ENCODE measurements around the gene MCTP1. TPM values are rescaled to one million over a fixed set of nuclear protein-coding genes. Genes with fewer than 3 reads are reported as not detected.
A peak's percentile ranks its signal among the peaks of the same experiment; 100 is the strongest.

Gene MCTP1
- total RNA-seq, 4 donors from 2014 or later = 3.5 to 19.8 (median 5.8) TPM

DNA sequence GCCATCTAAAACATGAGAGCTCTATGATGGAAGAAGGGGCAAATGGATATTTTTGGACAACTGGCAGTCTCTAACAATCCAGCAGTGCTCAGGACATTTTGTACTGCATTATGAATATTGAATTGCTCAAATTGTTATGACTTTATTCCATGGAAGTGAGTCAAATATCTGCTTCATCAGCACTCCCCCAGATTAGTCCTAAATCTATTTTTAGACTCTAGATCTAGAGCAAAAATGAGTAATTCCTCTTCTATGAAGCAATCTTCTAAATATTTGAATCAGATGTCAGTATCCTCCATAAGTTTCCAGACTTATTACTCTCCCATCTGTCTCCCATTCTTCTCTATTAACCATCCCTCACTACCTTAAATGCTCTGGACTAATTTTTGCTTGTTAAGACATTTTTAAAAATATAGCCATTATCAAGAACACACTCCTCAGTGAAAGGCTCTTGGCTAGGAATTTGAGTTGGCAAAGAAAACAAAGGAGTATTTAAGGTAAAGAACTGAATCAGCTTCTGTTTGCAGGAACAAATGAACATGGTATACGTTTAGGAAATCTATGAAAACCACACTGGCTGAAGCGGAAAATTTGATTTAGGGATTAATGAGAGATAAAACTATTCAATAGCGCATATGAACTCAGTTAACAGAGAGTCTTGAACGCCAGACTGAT, 300.9 kb downstream of the MCTP1 start:
- Histone ChIP-seq H3K4me3 (no peak overlapping the region), H3K4me1 (no peaks in the 10 kb centered on the region), H3K9me3 (no peaks in the 10 kb centered on the region), H3K27ac (no peak overlapping the region), H3K36me3 (no peaks in the 10 kb centered on the region), H3K27me3 (no peaks in the 10 kb centered on the region)
- DNase-seq = no peak
- WGBS, 2 donors = 48% methylated on average over 4 of the region's 4 CpGs
- intact Hi-C loops (cut with DNase I) = no loop called here
- TF ChIP-seq POLR2A (IDR thresholded peaks at IDR 0.05) = no peak
- TF ChIP-seq, protein P1, sequence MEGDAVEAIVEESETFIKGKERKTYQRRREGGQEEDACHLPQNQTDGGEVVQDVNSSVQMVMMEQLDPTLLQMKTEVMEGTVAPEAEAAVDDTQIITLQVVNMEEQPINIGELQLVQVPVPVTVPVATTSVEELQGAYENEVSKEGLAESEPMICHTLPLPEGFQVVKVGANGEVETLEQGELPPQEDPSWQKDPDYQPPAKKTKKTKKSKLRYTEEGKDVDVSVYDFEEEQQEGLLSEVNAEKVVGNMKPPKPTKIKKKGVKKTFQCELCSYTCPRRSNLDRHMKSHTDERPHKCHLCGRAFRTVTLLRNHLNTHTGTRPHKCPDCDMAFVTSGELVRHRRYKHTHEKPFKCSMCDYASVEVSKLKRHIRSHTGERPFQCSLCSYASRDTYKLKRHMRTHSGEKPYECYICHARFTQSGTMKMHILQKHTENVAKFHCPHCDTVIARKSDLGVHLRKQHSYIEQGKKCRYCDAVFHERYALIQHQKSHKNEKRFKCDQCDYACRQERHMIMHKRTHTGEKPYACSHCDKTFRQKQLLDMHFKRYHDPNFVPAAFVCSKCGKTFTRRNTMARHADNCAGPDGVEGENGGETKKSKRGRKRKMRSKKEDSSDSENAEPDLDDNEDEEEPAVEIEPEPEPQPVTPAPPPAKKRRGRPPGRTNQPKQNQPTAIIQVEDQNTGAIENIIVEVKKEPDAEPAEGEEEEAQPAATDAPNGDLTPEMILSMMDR (IDR thresholded peaks at IDR 0.05) = no peak

DNA sequence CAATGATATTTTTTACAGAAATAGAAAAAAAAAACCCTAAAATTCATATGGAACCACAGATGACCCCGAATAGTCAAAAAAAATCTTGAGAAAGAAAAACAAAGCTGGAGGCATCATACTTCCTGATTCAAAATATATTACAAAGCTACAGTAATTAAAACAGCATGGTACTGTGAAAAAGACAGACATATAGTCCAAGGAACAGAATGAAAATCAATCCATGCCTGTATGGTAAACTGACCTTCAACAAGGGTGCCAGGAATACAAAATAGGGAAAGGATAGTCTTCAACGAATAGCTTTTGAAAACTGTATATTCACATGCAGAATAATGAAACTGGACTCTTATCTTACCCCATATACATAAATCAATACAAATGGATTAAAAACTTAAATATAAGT, 307.5 kb downstream of the MCTP1 start:
- 24 to 27% methylated on average over 2 of the region's 2 CpGs for WGBS, 2 donors
- no peak overlapping the region for H3K27ac ChIP-seq
- H3K27me3 ChIP-seq = no peaks in the 10 kb centered on the region
- intact Hi-C loops (cut with DNase I) = no loop called here
- TF ChIP-seq, protein P1 (IDR thresholded peaks at IDR 0.05) = no peak
- TF ChIP-seq POLR2A (IDR thresholded peaks at IDR 0.05) = no peak
- peaks cover 0 to 18% (median 5%) of the 10 kb centered on the region in 3 donors for H3K9me3 ChIP-seq
- DNase-seq = no peak
- H3K36me3 ChIP-seq = no peaks in the 10 kb centered on the region
- no peaks in the 10 kb centered on the region for H3K4me1 ChIP-seq
- no peak overlapping the region for H3K4me3 ChIP-seq

DNA sequence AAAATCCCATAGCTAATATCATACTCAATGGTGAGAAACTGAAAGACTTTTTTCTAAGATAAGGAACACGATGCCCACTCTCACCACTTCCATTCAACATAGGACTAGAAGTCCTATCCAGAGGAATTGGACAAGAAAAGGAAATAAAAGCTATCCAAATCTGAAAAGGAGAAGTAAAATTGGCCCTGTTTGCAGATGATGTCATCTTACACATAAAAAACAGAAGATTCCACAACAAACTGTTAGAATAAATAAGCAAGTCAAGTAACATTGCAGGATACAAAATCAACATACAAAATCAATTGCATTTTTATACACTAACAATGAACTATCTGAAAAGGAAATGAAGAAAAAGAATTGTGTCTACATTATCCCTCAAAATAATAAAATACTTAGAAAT, 308.0 kb downstream of the MCTP1 start:
- no peak for DNase-seq
- WGBS, 2 donors = 44 to 85% methylated on average over 1 of the region's 1 CpG
- intact Hi-C loops (cut with DNase I) = no loop called here

DNA sequence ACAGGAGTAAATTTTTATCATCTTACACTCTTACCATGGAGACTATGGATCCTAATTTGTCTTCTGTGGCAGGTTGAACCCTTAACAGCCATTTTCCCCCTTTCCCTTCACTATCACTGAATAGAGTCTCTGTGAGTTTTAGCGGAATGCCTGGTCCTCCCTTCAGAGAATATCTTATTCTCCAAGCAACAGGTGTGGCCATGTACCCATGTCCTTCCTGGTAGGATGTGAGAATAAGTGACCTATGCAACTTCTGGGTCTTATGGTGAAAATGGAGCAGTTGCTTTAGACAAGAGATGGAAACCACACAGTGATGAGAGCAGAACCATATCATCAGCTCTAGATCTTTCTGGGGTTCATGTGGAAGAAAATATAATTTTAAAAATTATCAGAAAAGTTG, 312.6 kb downstream of the MCTP1 start:
- Histone ChIP-seq H3K27me3 (no peaks in the 10 kb centered on the region), H3K9me3 (peaks cover 0 to 6% (median 0%) of the 10 kb centered on the region in 3 donors), H3K36me3 (no peaks in the 10 kb centered on the region), H3K4me3 (no peak overlapping the region), H3K4me1 (no peaks in the 10 kb centered on the region), H3K27ac (no peak overlapping the region)
- intact Hi-C loops (cut with DNase I) = no loop called here
- WGBS, 2 donors = 89 to 100% methylated on average over 1 of the region's 1 CpG
- no peak for DNase-seq
- TF ChIP-seq, protein P1 (IDR thresholded peaks at IDR 0.05) = no peak
- TF ChIP-seq POLR2A (IDR thresholded peaks at IDR 0.05) = no peak

More for the DNA sequence above, 308.0 kb downstream of the MCTP1 start:
- H3K9me3 ChIP-seq = peaks cover 0 to 18% (median 5%) of the 10 kb centered on the region in 3 donors
- H3K4me3 ChIP-seq = no peak overlapping the region
- H3K27ac ChIP-seq = no peak overlapping the region
- no peaks in the 10 kb centered on the region for H3K36me3 ChIP-seq
- H3K4me1 ChIP-seq = no peaks in the 10 kb centered on the region
- H3K27me3 ChIP-seq = no peaks in the 10 kb centered on the region
- TF ChIP-seq, protein P1 (IDR thresholded peaks at IDR 0.05) = no peak
- no peak for TF ChIP-seq POLR2A (IDR thresholded peaks at IDR 0.05)

DNA sequence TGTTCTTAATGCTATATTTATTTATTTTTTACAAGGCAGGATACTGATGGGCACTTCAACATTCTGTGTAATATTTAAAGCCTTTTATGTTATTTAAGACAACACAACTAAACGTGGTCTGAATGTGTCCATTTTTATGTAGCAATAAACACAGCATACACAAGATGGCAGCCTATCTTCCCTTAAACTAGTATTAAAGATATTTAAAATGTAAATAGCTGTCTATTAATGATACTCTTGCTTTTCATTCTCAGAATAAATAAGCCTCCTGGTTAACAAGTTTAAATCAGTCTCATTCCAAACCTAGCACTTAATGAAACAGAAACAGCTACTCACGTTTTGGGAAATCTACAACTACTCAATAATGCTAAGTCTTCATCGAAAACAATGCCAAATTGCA, 315.7 kb downstream of the MCTP1 start:
- WGBS, 2 donors = 21 to 22% methylated on average over 3 of the region's 3 CpGs
- no peak for DNase-seq

More for the DNA sequence above, 315.7 kb downstream of the MCTP1 start:
- no peaks in the 10 kb centered on the region for H3K9me3 ChIP-seq
- H3K36me3 ChIP-seq = no peaks in the 10 kb centered on the region
- TF ChIP-seq, protein P1 (IDR thresholded peaks at IDR 0.05) = peak in 1 of 6 experiments; percentile 10
- no peak for TF ChIP-seq POLR2A (IDR thresholded peaks at IDR 0.05)
- no peak overlapping the region for H3K27ac ChIP-seq
- intact Hi-C loops (cut with DNase I) = loop anchor here (10.0 kb wide), 1 partner anchor 296 kb away; no protein-coding TSS in a partner anchor
- no peak overlapping the region for H3K4me3 ChIP-seq
- H3K27me3 ChIP-seq = no peaks in the 10 kb centered on the region
- no peaks in the 10 kb centered on the region for H3K4me1 ChIP-seq
